Neural cell (in vitro differentiated cells): Measurements from ENCODE around the gene TACC2. TPM values are rescaled to one million over a fixed set of nuclear protein-coding genes. Genes with fewer than 3 reads are reported as not detected.

ENCODE experiments used
- H2AFZ ChIP-seq: fragments of 200-600, 300-800 bp; sonication (generic), shearing (Covaris generic); 2 replicates; pipeline ENCODE4 v1.6.0; 2014; ENCODE audit warnings: low read depth, mild to moderate bottlenecking, antibody characterized with exemption, low read length, moderate library complexity
- H3F3A ChIP-seq: fragments of 200-600 bp; shearing (Covaris generic); 2 replicates; pipeline ENCODE4 v1.6.1; 2016; ENCODE audit warnings: mild to moderate bottlenecking, moderate library complexity, mixed read lengths, antibody characterized with exemption, low read length; ENCODE audit not compliant: insufficient read depth, poor library complexity, severe bottlenecking
- H3K27ac ChIP-seq: fragments of 200-600, 300-800 bp; sonication (generic), shearing (Covaris generic); 2 replicates; pipeline ENCODE4 v1.5.1; 2014; ENCODE audit warnings: mild to moderate bottlenecking, low read length, moderate library complexity
- H3K27me3 ChIP-seq: fragments of 300-800, 200-600 bp; sonication (generic), shearing (Covaris generic); 2 replicates; pipeline ENCODE4 v1.6.0; 2014; ENCODE audit warnings: mild to moderate bottlenecking, low read depth, low read length, moderate library complexity; ENCODE audit not compliant: insufficient read depth
- H3K36me3 ChIP-seq: fragments of 300-800, 200-600 bp; sonication (generic), shearing (Covaris generic); 2 replicates; pipeline ENCODE4 v1.5.1; 2014; ENCODE audit warnings: mild to moderate bottlenecking, antibody characterized with exemption, low read length, moderate library complexity; ENCODE audit not compliant: insufficient read depth
- H3K4me2 ChIP-seq: fragments of 300-800, 200-600 bp; sonication (generic), shearing (Covaris generic); 2 replicates; pipeline ENCODE4 v1.6.0; 2014; ENCODE audit warnings: mild to moderate bottlenecking, low read length
- H3K4me3 ChIP-seq: fragments of 300-800, 200-600 bp; sonication (generic), shearing (Covaris generic); 2 replicates; pipeline ENCODE4 v1.5.1; 2014; ENCODE audit warnings: mild to moderate bottlenecking, low read length, moderate library complexity
- H3K79me2 ChIP-seq: fragments of 200-600 bp; shearing (Covaris generic); replicated peaks from 2 replicates; pipeline ENCODE4 v1.6.0; 2014; ENCODE audit warnings: mild to moderate bottlenecking, low read length, moderate library complexity; ENCODE audit not compliant: insufficient read depth
- H3K9ac ChIP-seq: fragments of 300-800, 200-600 bp; sonication (generic), shearing (Covaris generic); 2 replicates; pipeline ENCODE4 v1.6.1; 2016; ENCODE audit warnings: mild to moderate bottlenecking, low read length, mixed read lengths
- H3K9me2 ChIP-seq: fragments of 200-600 bp; shearing (Covaris generic); 2 replicates; pipeline ENCODE4 v1.6.1; 2016; ENCODE audit warnings: mild to moderate bottlenecking, low read length, mixed read lengths; ENCODE audit not compliant: insufficient read depth
- H3K9me3 ChIP-seq: fragments of 200-600, 300-800 bp; sonication (generic), shearing (Covaris generic); 2 replicates; pipeline ENCODE4 v1.6.1; 2016; ENCODE audit warnings: mild to moderate bottlenecking, mixed run types, low read length, moderate library complexity, mixed read lengths
- H4K20me1 ChIP-seq: fragments of 200-600 bp; shearing (Covaris generic); 2 replicates; pipeline ENCODE4 v1.6.1; 2016; ENCODE audit warnings: mild to moderate bottlenecking, mixed run types; ENCODE audit not compliant: insufficient read depth
- CTCF ChIP-seq: fragments of 450-650 bp; IDR thresholded peaks from 2 replicates; pipeline ENCODE4 v1.5.1; 2014; ENCODE audit warnings: antibody characterized with exemption, mild to moderate bottlenecking, moderate library complexity; ENCODE audit not compliant: poor library complexity, severe bottlenecking
- EP300 ChIP-seq: fragments of 450-650 bp; conservative IDR thresholded peaks from 2 replicates; pipeline ENCODE4 v1.6.1; 2014; ENCODE audit warnings: antibody characterized with exemption, mild to moderate bottlenecking, moderate library complexity; ENCODE audit not compliant: poor library complexity, severe bottlenecking
- EZH2 ChIP-seq: fragments of 200-600, 300-800 bp; shearing (Covaris generic), sonication (generic); IDR thresholded peaks from 2 replicates; pipeline ENCODE4 v1.6.1; 2014; ENCODE audit warnings: antibody characterized with exemption, low read length, borderline replicate concordance, mild to moderate bottlenecking; ENCODE audit not compliant: insufficient read depth, poor library complexity, severe bottlenecking
- MXI1 ChIP-seq: fragments of 450-650 bp; conservative IDR thresholded peaks from 2 replicates; pipeline ENCODE4 v1.6.1; 2014; ENCODE audit warnings: antibody characterized with exemption, mild to moderate bottlenecking; ENCODE audit not compliant: poor library complexity, severe bottlenecking
- POLR2AphosphoS5 ChIP-seq: IDR thresholded peaks from 2 replicates; pipeline ENCODE4 v1.6.1; 2012
- RAD21 ChIP-seq: fragments of 450-650 bp; conservative IDR thresholded peaks from 2 replicates; pipeline ENCODE4 v1.6.1; 2014; ENCODE audit warnings: antibody characterized with exemption, mild to moderate bottlenecking, moderate library complexity
- REST ChIP-seq: IDR thresholded peaks from 2 replicates; pipeline ENCODE4 v1.6.1; 2012; ENCODE audit warnings: borderline replicate concordance
- SMC3 ChIP-seq: fragments of 450-650 bp; conservative IDR thresholded peaks from 2 replicates; pipeline ENCODE4 v1.6.1; 2014; ENCODE audit warnings: antibody characterized with exemption, mild to moderate bottlenecking, moderate library complexity; ENCODE audit not compliant: poor library complexity
- TAF1 ChIP-seq: IDR thresholded peaks from 2 replicates; pipeline ENCODE4 v1.6.1; 2012; ENCODE audit warnings: low read depth
- polyA plus RNA-seq: library from polyadenylated mRNA; depleted of rRNA; stranded (reverse); fragments of >200 nt; gene quantifications from 2 replicates; pipeline ENCODE4 v1.2.3, GENCODE V29; 2014

The TACC2 gene
- polyA plus RNA-seq, 1 donor from 2014 or later = 17.6 TPM

- Histone ChIP-seq H3K9me2 (no peaks in the 10 kb centered on the region), H3F3A (no peaks in the 10 kb centered on the region), H3K27me3 (no peaks in the 10 kb centered on the region), H3K9me3 (no peaks in the 10 kb centered on the region), H3K36me3 (no peaks in the 10 kb centered on the region), H3K4me3 (no peak overlapping the region), H4K20me1 (no peaks in the 10 kb centered on the region), H2AFZ (no peak overlapping the region), H3K4me2 (no peak overlapping the region), H3K27ac (no peak overlapping the region), H3K9ac (no peak overlapping the region), H3K79me2 (no peaks in the 10 kb centered on the region)
- TF ChIP-seq MXI1 (no peak), REST (no peak), TAF1 (no peak), POLR2AphosphoS5 (no peak), RAD21 (no peak), SMC3 (no peak), EZH2 (no peak), EP300 (no peak), CTCF (no peak)
Observed at GRCh38 chr10:122249991-122250750, 261.2 kb downstream of the TACC2 start.

GRCh38 chr10:122251459-122252255, 262.7 kb downstream of the TACC2 start:
- Histone ChIP-seq H3K9ac (no peak overlapping the region), H4K20me1 (no peaks in the 10 kb centered on the region), H3K9me3 (no peaks in the 10 kb centered on the region), H3K79me2 (no peaks in the 10 kb centered on the region), H2AFZ (no peak overlapping the region), H3F3A (no peaks in the 10 kb centered on the region), H3K36me3 (no peaks in the 10 kb centered on the region), H3K4me3 (no peak overlapping the region), H3K27ac (no peak overlapping the region), H3K4me2 (no peak overlapping the region), H3K9me2 (no peaks in the 10 kb centered on the region), H3K27me3 (no peaks in the 10 kb centered on the region)
- TF ChIP-seq TAF1 = no peak
- no peak for TF ChIP-seq REST
- TF ChIP-seq SMC3 = no peak
- TF ChIP-seq MXI1 = no peak
- TF ChIP-seq CTCF = no peak
- no peak for TF ChIP-seq RAD21
- no peak for TF ChIP-seq EP300
- no peak for TF ChIP-seq POLR2AphosphoS5
- no peak for TF ChIP-seq EZH2
